Caco-2 (cell line): ENCODE measurements around the gene C20orf96. TPM values are rescaled to one million over a fixed set of nuclear protein-coding genes. Genes with fewer than 3 reads are reported as not detected.

Experiments used
- BruUV-seq: library from RNA; stranded (reverse); fragments of 400-500 nt; replicated peaks from 2 replicates; lab custom pipeline; 2021; lab: Mats Ljungman, UMichigan
- CTCF ChIA-PET: fragments of 300-600 bp; sonication (Branson Sonifier 250); formaldehyde crosslinking; loops from one replicate; lab custom pipeline; 2022; ENCODE audit warnings: antibody characterized with exemption; lab: Charles Lee
- POLR2A ChIA-PET: fragments of 300-600 bp; sonication (Branson Sonifier 250); formaldehyde crosslinking; loops from one replicate; lab custom pipeline; 2022; ENCODE audit warnings: antibody characterized with exemption; lab: Charles Lee
- DNase-seq, 2 experiments: peaks; one replicate each; pipeline versions ENCODE4 v3.0.0 to v3.0.0-alpha.2; 2020 to 2022
- H3K27me3 ChIP-seq: replicated peaks from 2 replicates; pipeline ENCODE4 v1.6.0; 2011; ENCODE audit warnings: low read length; ENCODE audit not compliant: control insufficient read depth, insufficient read depth
- H3K36me3 ChIP-seq: 2 replicates; pipeline ENCODE4 v1.5.1; 2011; ENCODE audit warnings: low read length; ENCODE audit not compliant: control insufficient read depth, insufficient read depth
- H3K4me1 ChIP-seq: fragments of 250-450 bp; sonication (Bioruptor Pico); 2 replicates; pipeline ENCODE4 v1.5.1; 2020; ENCODE audit warnings: mild to moderate bottlenecking
- H3K4me3 ChIP-seq: 2 replicates; pipeline ENCODE4 v1.5.1; 2011; ENCODE audit warnings: low read depth, mild to moderate bottlenecking, control low read depth, low read length
- H3K9me3 ChIP-seq: fragments of 250-450 bp; sonication (Bioruptor Pico); 2 replicates; pipeline ENCODE4 v1.5.1; 2020; ENCODE audit warnings: mild to moderate bottlenecking, moderate library complexity
- H3K27ac Mint-ChIP-seq: one replicate; pipeline ENCODE4 v1.8.0; 2022; ENCODE audit warnings: mixed read lengths; ENCODE audit not compliant: unreplicated experiment
- H3K27me3 Mint-ChIP-seq: one replicate; pipeline ENCODE4 v1.8.0; 2022; ENCODE audit warnings: mixed read lengths; ENCODE audit not compliant: insufficient read depth, unreplicated experiment
- H3K36me3 Mint-ChIP-seq: one replicate; pipeline ENCODE4 v1.8.0; 2022; ENCODE audit warnings: mild to moderate bottlenecking, mixed read lengths; ENCODE audit not compliant: insufficient read depth, unreplicated experiment
- H3K4me1 Mint-ChIP-seq: one replicate; pipeline ENCODE4 v1.8.0; 2022; ENCODE audit warnings: low read depth, mixed read lengths; ENCODE audit not compliant: unreplicated experiment
- H3K4me3 Mint-ChIP-seq: one replicate; pipeline ENCODE4 v1.8.0; 2022; ENCODE audit warnings: mild to moderate bottlenecking, moderate library complexity, mixed read lengths; ENCODE audit not compliant: unreplicated experiment
- H3K9me3 Mint-ChIP-seq: one replicate; pipeline ENCODE4 v1.8.0; 2022; ENCODE audit warnings: mixed read lengths; ENCODE audit not compliant: unreplicated experiment
- intact Hi-C: fragments of 100-400 bp; cut with micrococcal nuclease; formaldehyde crosslinking; loops from one replicate; pipeline ENCODE4 v1.10.0; 2022; ENCODE audit not compliant: unreplicated experiment
- total RNA-seq: library from RNA; stranded (reverse); gene quantifications from 2 replicates; pipeline ENCODE4 v1.2.3, GENCODE V29; 2022
- TF ChIP-seq, protein P1 (sequence below), 2 experiments: fragments of 200-600 bp in 1 of 2; IDR thresholded peaks; 1 replicate in 1 of 2; 2 replicates in 1 of 2; pipeline versions ENCODE4 v1.5.1 to v1.8.0; 2011 to 2022; ENCODE audit warnings: antibody characterized with exemption in 1 of 2, control low read depth in 1 of 2, inconsistent platforms in 1 of 2, low read depth in 1 of 2, low read length in 1 of 2, mild to moderate bottlenecking in 1 of 2, moderate library complexity in 1 of 2; ENCODE audit not compliant: insufficient read depth in 1 of 2, severe bottlenecking in 1 of 2, unreplicated experiment in 1 of 2

C20orf96 gene
- total RNA-seq, 1 experiment from 2014 or later, result 11.5 TPM

DNA sequence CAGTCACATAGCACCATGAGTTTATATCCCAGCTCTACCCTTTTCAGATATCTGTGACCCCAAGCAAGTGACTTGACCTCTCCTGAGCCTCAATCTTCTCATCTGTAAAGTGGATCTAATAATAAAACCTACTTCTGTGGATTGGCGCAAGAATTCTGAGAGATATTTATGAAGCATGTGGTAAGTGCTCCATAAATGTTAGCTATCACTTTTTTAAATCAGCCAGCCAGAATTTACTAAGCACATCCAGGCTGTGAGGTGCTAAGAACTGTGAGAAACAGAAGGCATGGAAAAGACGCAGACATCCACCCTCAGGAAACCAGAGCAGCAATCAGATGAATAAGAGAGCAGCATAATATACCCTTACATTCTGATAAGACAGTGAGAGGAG, 862 bp downstream of the C20orf96 start:
- no peaks in the 10 kb centered on the region for H3K9me3 ChIP-seq
- no peak overlapping the region for H3K4me3 Mint-ChIP-seq
- no peak overlapping the region for H3K27ac Mint-ChIP-seq
- intact Hi-C loops, result no loop called here
- POLR2A ChIA-PET, result no interaction called here
- BruUV-seq, result TSS peak; percentile 46
- CTCF ChIA-PET, result no interaction called here
- no peaks in the 10 kb centered on the region for H3K36me3 Mint-ChIP-seq
- H3K4me1 ChIP-seq, result peaks cover 20% of the 10 kb centered on the region
- DNase-seq, result no peak
- H3K4me1 Mint-ChIP-seq, result no peaks in the 10 kb centered on the region
- no peaks in the 10 kb centered on the region for H3K27me3 Mint-ChIP-seq
- no peaks in the 10 kb centered on the region for H3K27me3 ChIP-seq
- H3K4me3 ChIP-seq, result peak overlapping the region; percentile 74
- H3K36me3 ChIP-seq, result no peaks in the 10 kb centered on the region
- no peaks in the 10 kb centered on the region for H3K9me3 Mint-ChIP-seq
- TF ChIP-seq, protein P1, sequence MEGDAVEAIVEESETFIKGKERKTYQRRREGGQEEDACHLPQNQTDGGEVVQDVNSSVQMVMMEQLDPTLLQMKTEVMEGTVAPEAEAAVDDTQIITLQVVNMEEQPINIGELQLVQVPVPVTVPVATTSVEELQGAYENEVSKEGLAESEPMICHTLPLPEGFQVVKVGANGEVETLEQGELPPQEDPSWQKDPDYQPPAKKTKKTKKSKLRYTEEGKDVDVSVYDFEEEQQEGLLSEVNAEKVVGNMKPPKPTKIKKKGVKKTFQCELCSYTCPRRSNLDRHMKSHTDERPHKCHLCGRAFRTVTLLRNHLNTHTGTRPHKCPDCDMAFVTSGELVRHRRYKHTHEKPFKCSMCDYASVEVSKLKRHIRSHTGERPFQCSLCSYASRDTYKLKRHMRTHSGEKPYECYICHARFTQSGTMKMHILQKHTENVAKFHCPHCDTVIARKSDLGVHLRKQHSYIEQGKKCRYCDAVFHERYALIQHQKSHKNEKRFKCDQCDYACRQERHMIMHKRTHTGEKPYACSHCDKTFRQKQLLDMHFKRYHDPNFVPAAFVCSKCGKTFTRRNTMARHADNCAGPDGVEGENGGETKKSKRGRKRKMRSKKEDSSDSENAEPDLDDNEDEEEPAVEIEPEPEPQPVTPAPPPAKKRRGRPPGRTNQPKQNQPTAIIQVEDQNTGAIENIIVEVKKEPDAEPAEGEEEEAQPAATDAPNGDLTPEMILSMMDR (IDR thresholded peaks at IDR 0.05; ENCODE audit: insufficient read depth in 1 of 2, low read depth in 1 of 2, low read length in 1 of 2, severe bottlenecking in 1 of 2, unreplicated experiment in 1 of 2), result no peak

DNA sequence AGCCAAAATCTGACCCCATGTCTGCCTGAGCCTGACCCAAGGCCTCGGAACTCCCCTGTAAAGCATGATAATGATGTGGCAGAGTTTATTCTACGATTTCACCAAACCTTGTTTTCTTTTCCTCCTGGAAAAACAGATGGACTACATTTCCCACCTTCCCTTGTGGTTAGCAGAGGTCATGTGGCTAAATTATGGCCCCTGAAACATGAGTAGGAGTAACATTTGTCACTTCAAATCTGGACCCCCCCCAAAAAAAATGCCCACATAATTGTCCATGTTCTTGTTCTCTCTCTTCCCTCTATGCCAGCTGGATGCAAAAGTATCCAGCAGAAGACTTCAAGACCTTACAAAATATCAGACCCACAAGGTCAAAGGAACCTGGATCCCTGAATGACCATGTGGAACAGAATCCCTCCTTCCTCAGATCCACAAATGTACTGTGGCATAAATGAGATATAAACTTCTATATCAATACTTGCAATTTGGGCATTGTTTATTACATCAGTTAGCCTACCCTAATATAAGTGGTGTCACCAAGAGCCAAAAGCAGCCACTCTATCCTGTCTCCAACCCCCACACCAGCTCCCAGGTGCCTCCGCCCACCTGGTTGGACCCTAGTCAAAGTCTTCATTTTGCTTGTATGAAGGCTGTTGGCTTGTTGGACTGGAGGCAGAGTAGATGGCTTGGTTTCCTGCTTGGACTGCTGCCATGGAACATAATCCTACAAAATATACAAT, 1.4 kb downstream of the C20orf96 start:
- Mint-ChIP-seq H3K4me1 (no peaks in the 10 kb centered on the region), H3K9me3 (no peaks in the 10 kb centered on the region), H3K4me3 (no peak overlapping the region), H3K27me3 (no peaks in the 10 kb centered on the region), H3K36me3 (no peaks in the 10 kb centered on the region), H3K27ac (no peak overlapping the region)
- intact Hi-C loops, result no loop called here
- TF ChIP-seq, protein P1 (IDR thresholded peaks at IDR 0.05; ENCODE audit: insufficient read depth in 1 of 2, low read depth in 1 of 2, low read length in 1 of 2, severe bottlenecking in 1 of 2, unreplicated experiment in 1 of 2), result no peak
- peak overlapping the region; percentile 74 for H3K4me3 ChIP-seq
- H3K9me3 ChIP-seq, result no peaks in the 10 kb centered on the region
- no peaks in the 10 kb centered on the region for H3K36me3 ChIP-seq
- CTCF ChIA-PET, result no interaction called here
- no peak for DNase-seq
- POLR2A ChIA-PET, result no interaction called here
- H3K27me3 ChIP-seq, result no peaks in the 10 kb centered on the region
- peaks cover 20% of the 10 kb centered on the region for H3K4me1 ChIP-seq
- no TSS peak for BruUV-seq

DNA sequence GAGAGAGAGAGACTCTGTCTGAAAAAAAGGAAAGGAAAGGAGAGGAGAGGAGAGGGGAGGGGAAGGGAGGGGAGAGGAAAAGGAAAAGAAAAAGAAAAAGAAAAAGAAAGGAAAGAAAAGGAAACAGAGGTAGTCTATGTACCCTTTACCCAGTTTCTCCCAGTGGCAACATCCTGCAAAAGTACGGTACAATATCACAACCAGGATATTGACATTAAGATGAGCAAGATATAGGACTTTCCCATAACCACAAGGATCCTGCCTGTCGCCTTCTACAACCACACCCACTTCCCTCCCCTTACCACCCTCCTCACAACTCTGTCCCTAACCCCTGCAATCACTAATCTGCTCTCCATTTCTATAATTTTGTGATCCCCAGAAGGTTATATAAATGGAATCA, 4.0 kb downstream of the C20orf96 start:
- TF ChIP-seq, protein P1 (IDR thresholded peaks at IDR 0.05; ENCODE audit: insufficient read depth in 1 of 2, low read depth in 1 of 2, low read length in 1 of 2, severe bottlenecking in 1 of 2, unreplicated experiment in 1 of 2), result no peak
- no peaks in the 10 kb centered on the region for H3K9me3 Mint-ChIP-seq
- H3K9me3 ChIP-seq, result no peaks in the 10 kb centered on the region
- H3K27ac Mint-ChIP-seq, result no peak overlapping the region
- H3K27me3 ChIP-seq, result no peaks in the 10 kb centered on the region
- no peaks in the 10 kb centered on the region for H3K36me3 Mint-ChIP-seq
- H3K4me3 Mint-ChIP-seq, result no peak overlapping the region
- intact Hi-C loops, result no loop called here
- POLR2A ChIA-PET, result no interaction called here
- no peak overlapping the region for H3K4me3 ChIP-seq
- H3K4me1 ChIP-seq, result peaks cover 18% of the 10 kb centered on the region
- no TSS peak for BruUV-seq
- H3K27me3 Mint-ChIP-seq, result no peaks in the 10 kb centered on the region
- no peaks in the 10 kb centered on the region for H3K4me1 Mint-ChIP-seq
- no peak for DNase-seq
- CTCF ChIA-PET, result no interaction called here
- no peaks in the 10 kb centered on the region; the same call in 1 of the 2 replicates for H3K36me3 ChIP-seq
